HEK293 (cell line): ENCODE data around the gene SORCS3.

Experiments
- CTCF ChIA-PET: fragments of 350-600 bp; formaldehyde crosslinking; extraction: SDS; loops from one replicate; lab custom pipeline; 2021; ENCODE audit warnings: antibody characterized with exemption; lab: Yijun Ruan, JAX
- POLR2A ChIA-PET: fragments of 300-600 bp; formaldehyde crosslinking; extraction: SDS; loops from one replicate; lab custom pipeline; 2020; ENCODE audit warnings: antibody characterized with exemption, inconsistent platforms; lab: Yijun Ruan, JAX
- H3K27ac ChIP-seq: fragments of 200-500 bp; sonication (Bioruptor generic); 2 replicates; pipeline ENCODE4 v1.5.1; 2014; ENCODE audit warnings: low read depth, low read length, control low read depth, inconsistent platforms; ENCODE audit errors: extremely low read depth
- H3K36me3 ChIP-seq, 2 experiments: fragments of 200-500 bp in 1 of 2; sonication (Bioruptor generic) in 1 of 2; 1 replicate in 1 of 2; 2 replicates in 1 of 2; pipeline ENCODE4 v1.5.1; 2014 to 2017; ENCODE audit warnings: inconsistent platforms in 2 of 2, low read length in 2 of 2; ENCODE audit not compliant: control insufficient read depth in 2 of 2, insufficient read depth in 1 of 2
- H3K4me1 ChIP-seq: fragments of 200-500 bp; sonication (Bioruptor generic); 2 replicates; pipeline ENCODE4 v1.5.1; 2014; ENCODE audit warnings: mild to moderate bottlenecking, low read length, inconsistent platforms; ENCODE audit not compliant: control insufficient read depth, insufficient read depth
- H3K4me3 ChIP-seq: 2 replicates; pipeline ENCODE4 v1.5.1; 2011; ENCODE audit warnings: low read depth, mild to moderate bottlenecking, control low read depth, low read length, moderate library complexity
- H3K9me3 ChIP-seq: fragments of 200-500 bp; sonication (Bioruptor generic); 2 replicates; pipeline ENCODE4 v1.5.1; 2014; ENCODE audit warnings: low read depth, low read length, inconsistent platforms; ENCODE audit not compliant: control insufficient read depth, insufficient read depth
- EGR2 ChIP-seq: fragments of 450-650 bp; formaldehyde crosslinking; IDR thresholded peaks from 2 replicates; pipeline ENCODE4 v1.5.1; 2016; ENCODE audit warnings: low read depth, missing biosample characterization, missing genetic modification characterization
- GFI1B ChIP-seq: fragments of 450-650 bp; formaldehyde crosslinking; IDR thresholded peaks from 2 replicates; pipeline ENCODE4 v1.5.1; 2016; ENCODE audit warnings: missing biosample characterization, missing genetic modification characterization
- HOXD13 ChIP-seq: sonication (generic); formaldehyde crosslinking; IDR thresholded peaks from 2 replicates; pipeline ENCODE4 v1.8.0; 2022; ENCODE audit warnings: missing genetic modification reagents, borderline replicate concordance
- MEIS1 ChIP-seq: sonication (generic); formaldehyde crosslinking; IDR thresholded peaks from 2 replicates; pipeline ENCODE4 v1.8.1; 2022; ENCODE audit warnings: missing genetic modification reagents, mild to moderate bottlenecking, borderline replicate concordance
- REPIN1 ChIP-seq: fragments of 450-650 bp; formaldehyde crosslinking; IDR thresholded peaks from 2 replicates; pipeline ENCODE4 v1.5.1; 2017; ENCODE audit warnings: missing biosample characterization, missing genetic modification characterization, low read depth
- TCF7L2 ChIP-seq: IDR thresholded peaks from 2 replicates; pipeline ENCODE4 v1.6.1; 2011; ENCODE audit warnings: low read depth, mild to moderate bottlenecking, inconsistent platforms, low read length, moderate library complexity, borderline replicate concordance
- ZBTB7A ChIP-seq: fragments of 450-650 bp; formaldehyde crosslinking; IDR thresholded peaks from 2 replicates; pipeline ENCODE4 v1.5.1; 2016; ENCODE audit warnings: low read depth, missing biosample characterization, missing genetic modification characterization
- ZFHX2 ChIP-seq: fragments of 450-650 bp; formaldehyde crosslinking; conservative IDR thresholded peaks from 2 replicates; pipeline ENCODE4 v1.5.1; 2016; ENCODE audit warnings: missing biosample characterization, missing genetic modification characterization
- ZIC2 ChIP-seq: fragments of 450-650 bp; formaldehyde crosslinking; IDR thresholded peaks from 2 replicates; pipeline ENCODE4 v1.5.1; 2016; ENCODE audit warnings: missing biosample characterization, missing genetic modification characterization
- ZNF146 ChIP-seq: fragments of 450-650 bp; formaldehyde crosslinking; IDR thresholded peaks from 2 replicates; pipeline ENCODE4 v1.5.1; 2016; ENCODE audit warnings: missing biosample characterization, missing genetic modification characterization
- ZNF175 ChIP-seq: fragments of 450-650 bp; formaldehyde crosslinking; IDR thresholded peaks from 2 replicates; pipeline ENCODE4 v1.5.1; 2016; ENCODE audit warnings: missing biosample characterization, missing genetic modification characterization
- ZNF214 ChIP-seq: fragments of 450-650 bp; formaldehyde crosslinking; IDR thresholded peaks from 2 replicates; pipeline ENCODE4 v1.5.1; 2017; ENCODE audit warnings: missing biosample characterization, mild to moderate bottlenecking, missing genetic modification characterization, borderline replicate concordance
- ZNF394 ChIP-seq: fragments of 450-650 bp; formaldehyde crosslinking; IDR thresholded peaks from 2 replicates; pipeline ENCODE4 v1.5.1; 2016; ENCODE audit warnings: missing biosample characterization, missing genetic modification characterization, mild to moderate bottlenecking, moderate library complexity, borderline replicate concordance
- ZNF529 ChIP-seq: fragments of 450-650 bp; formaldehyde crosslinking; IDR thresholded peaks from 2 replicates; pipeline ENCODE4 v1.5.1; 2017; ENCODE audit warnings: missing genetic modification characterization, missing biosample characterization; ENCODE audit not compliant: insufficient replicate concordance
- ZNF549 ChIP-seq: fragments of 450-650 bp; IDR thresholded peaks from 2 replicates; pipeline ENCODE4 v1.5.1; 2018; ENCODE audit warnings: missing biosample characterization, missing genetic modification characterization, mild to moderate bottlenecking, inconsistent platforms, moderate library complexity
- ZNF555 ChIP-seq: fragments of 450-650 bp; formaldehyde crosslinking; conservative IDR thresholded peaks from 2 replicates; pipeline ENCODE4 v1.5.1; 2017; ENCODE audit warnings: missing biosample characterization, mild to moderate bottlenecking, missing genetic modification characterization, inconsistent platforms
- ZNF560 ChIP-seq: fragments of 450-650 bp; formaldehyde crosslinking; IDR thresholded peaks from 2 replicates; pipeline ENCODE4 v1.5.1; 2017; ENCODE audit warnings: missing biosample characterization, missing genetic modification characterization, borderline replicate concordance
- ZNF785 ChIP-seq: fragments of 450-650 bp; formaldehyde crosslinking; IDR thresholded peaks from 2 replicates; pipeline ENCODE4 v1.5.1; 2016; ENCODE audit warnings: missing biosample characterization, missing genetic modification characterization
- TF ChIP-seq, protein P1 (sequence below): fragments of 450-650 bp; formaldehyde crosslinking; IDR thresholded peaks from 2 replicates; pipeline ENCODE4 v1.5.1; 2016; ENCODE audit warnings: missing biosample characterization, missing genetic modification characterization
- TF ChIP-seq, protein P2 (sequence below): fragments of 450-650 bp; formaldehyde crosslinking; IDR thresholded peaks from 2 replicates; pipeline ENCODE4 v1.5.1; 2016; ENCODE audit warnings: missing biosample characterization, missing genetic modification characterization
- TF ChIP-seq, protein P3 (sequence below): fragments of 450-650 bp; formaldehyde crosslinking; IDR thresholded peaks from 2 replicates; pipeline ENCODE4 v1.5.1; 2017; ENCODE audit warnings: missing biosample characterization, missing genetic modification characterization
- TF ChIP-seq, protein P4 (sequence below): fragments of 450-650 bp; formaldehyde crosslinking; IDR thresholded peaks from 2 replicates; pipeline ENCODE4 v1.5.1; 2016; ENCODE audit warnings: missing biosample characterization, missing genetic modification characterization
- TF ChIP-seq, protein P5 (sequence below): fragments of 450-650 bp; formaldehyde crosslinking; IDR thresholded peaks from 2 replicates; pipeline ENCODE4 v1.5.1; 2016; ENCODE audit warnings: missing biosample characterization, missing genetic modification characterization
- TF ChIP-seq, protein P6 (sequence below): fragments of 450-650 bp; formaldehyde crosslinking; IDR thresholded peaks from 2 replicates; pipeline ENCODE4 v1.5.1; 2016; ENCODE audit warnings: missing biosample characterization, missing genetic modification characterization

Gene SORCS3

DNA sequence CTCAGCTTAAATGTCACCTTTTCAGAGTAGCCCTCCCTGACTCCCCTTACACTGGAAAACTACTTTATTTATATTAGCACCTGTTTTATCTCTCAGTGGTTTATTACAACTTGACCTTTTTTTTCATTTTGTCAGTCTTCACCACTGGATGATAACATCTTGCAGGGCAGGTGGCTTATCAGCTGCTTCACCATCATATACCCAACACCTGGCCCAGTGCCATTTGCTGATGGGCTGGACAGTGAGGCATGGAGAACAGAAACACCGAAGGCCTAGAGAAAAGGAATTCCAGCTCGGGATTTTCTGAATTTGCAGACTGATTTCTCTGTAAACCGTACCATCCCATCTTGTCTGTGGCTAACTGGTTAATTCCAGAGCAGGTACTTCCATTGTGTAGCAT lies 48.5 kb downstream of the SORCS3 start:
- H3K27ac ChIP-seq, result no peak overlapping the region
- POLR2A ChIA-PET, result no interaction called here
- no peak overlapping the region for H3K4me3 ChIP-seq
- no peaks in the 10 kb centered on the region for H3K9me3 ChIP-seq
- no peaks in the 10 kb centered on the region for H3K4me1 ChIP-seq
- CTCF ChIA-PET, result interaction anchor here (0.7 kb wide), 1 partner anchor 179 kb away, joined by 3 read pairs; no protein-coding TSS in a partner anchor
- TF ChIP-seq REPIN1 (tag by site-specific recombination) (no peak), HOXD13 (CRISPR knock-in tag) (no peak), ZNF214 (tag by site-specific recombination) (no peak), EGR2 (tag by site-specific recombination) (no peak)
- H3K36me3 ChIP-seq, result no peaks in the 10 kb centered on the region

DNA sequence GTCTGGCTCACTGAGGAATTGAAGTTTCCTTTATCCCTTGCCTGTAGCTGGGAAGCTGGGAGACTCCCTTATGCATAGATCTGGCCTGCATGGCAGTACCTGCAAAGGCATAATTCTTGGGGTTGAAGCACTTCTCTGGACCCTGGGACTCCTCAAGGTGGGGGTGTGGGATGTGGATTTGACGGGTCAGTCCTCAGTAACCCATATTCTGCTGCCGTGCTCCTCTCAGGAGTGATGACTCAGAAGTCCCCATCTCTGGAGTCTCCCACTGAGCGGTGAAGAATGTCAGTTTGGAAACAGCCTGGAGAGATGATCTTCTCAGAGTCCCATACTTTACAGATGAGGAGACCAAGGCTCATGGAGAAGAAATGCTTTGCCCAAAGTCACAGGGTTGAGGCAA lies 49.0 kb downstream of the SORCS3 start:
- Histone ChIP-seq H3K27ac (no peak overlapping the region), H3K4me1 (no peaks in the 10 kb centered on the region), H3K9me3 (no peaks in the 10 kb centered on the region), H3K4me3 (no peak overlapping the region), H3K36me3 (no peaks in the 10 kb centered on the region)
- POLR2A ChIA-PET, result no interaction called here
- CTCF ChIA-PET, result no interaction called here
- TF ChIP-seq TCF7L2 (no peak), ZNF549 (no peak)

DNA sequence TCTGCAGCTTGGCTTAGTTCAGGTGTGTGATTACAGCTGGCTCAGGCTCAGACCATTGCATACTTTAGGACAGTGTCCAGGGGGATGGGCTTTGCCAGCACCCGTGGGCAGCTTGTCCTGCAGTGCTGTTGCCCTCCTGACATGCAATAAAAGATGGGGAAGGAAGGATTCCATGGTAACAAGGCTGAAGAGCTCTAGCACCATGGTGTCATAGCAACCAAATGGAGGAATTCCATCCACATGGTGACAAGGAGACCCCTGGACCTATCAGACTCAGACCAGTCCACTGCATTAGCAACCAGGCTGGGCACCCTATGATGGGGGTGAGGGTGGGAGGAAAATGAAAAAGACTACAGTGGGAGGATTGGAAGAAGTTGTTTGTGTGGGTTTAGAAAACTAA lies 49.9 kb downstream of the SORCS3 start:
- no peak overlapping the region for H3K27ac ChIP-seq
- ChIA-PET POLR2A (no interaction called here), CTCF (no interaction called here)
- H3K9me3 ChIP-seq, result no peaks in the 10 kb centered on the region
- no peaks in the 10 kb centered on the region for H3K4me1 ChIP-seq
- TF ChIP-seq, protein P1, sequence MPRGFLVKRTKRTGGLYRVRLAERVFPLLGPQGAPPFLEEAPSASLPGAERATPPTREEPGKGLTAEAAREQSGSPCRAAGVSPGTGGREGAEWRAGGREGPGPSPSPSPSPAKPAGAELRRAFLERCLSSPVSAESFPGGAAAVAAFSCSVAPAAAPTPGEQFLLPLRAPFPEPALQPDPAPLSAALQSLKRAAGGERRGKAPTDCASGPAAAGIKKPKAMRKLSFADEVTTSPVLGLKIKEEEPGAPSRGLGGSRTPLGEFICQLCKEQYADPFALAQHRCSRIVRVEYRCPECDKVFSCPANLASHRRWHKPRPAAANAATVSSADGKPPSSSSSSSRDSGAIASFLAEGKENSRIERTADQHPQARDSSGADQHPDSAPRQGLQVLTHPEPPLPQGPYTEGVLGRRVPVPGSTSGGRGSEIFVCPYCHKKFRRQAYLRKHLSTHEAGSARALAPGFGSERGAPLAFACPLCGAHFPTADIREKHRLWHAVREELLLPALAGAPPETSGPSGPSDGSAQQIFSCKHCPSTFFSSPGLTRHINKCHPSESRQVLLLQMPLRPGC (tag by site-specific recombination), result no peak
- TF ChIP-seq ZNF175 (tag by site-specific recombination) (no peak), ZFHX2 (no peak), ZBTB7A (tag by site-specific recombination) (no peak), GFI1B (no peak), ZNF555 (tag by site-specific recombination) (no peak), MEIS1 (no peak), ZNF560 (no peak), ZIC2 (tag by site-specific recombination) (no peak), ZNF529 (tag by site-specific recombination) (no peak), ZNF146 (tag by site-specific recombination) (no peak), ZNF785 (tag by site-specific recombination) (no peak), ZNF394 (tag by site-specific recombination) (no peak)
- TF ChIP-seq, protein P2, sequence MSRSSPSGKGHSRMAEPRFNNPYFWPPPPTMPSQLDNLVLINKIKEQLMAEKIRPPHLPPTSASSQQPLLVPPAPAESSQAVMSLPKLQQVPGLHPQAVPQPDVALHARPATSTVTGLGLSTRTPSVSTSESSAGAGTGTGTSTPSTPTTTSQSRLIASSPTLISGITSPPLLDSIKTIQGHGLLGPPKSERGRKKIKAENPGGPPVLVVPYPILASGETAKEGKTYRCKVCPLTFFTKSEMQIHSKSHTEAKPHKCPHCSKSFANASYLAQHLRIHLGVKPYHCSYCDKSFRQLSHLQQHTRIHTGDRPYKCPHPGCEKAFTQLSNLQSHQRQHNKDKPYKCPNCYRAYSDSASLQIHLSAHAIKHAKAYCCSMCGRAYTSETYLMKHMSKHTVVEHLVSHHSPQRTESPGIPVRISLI, result no peak
- TF ChIP-seq, protein P3, sequence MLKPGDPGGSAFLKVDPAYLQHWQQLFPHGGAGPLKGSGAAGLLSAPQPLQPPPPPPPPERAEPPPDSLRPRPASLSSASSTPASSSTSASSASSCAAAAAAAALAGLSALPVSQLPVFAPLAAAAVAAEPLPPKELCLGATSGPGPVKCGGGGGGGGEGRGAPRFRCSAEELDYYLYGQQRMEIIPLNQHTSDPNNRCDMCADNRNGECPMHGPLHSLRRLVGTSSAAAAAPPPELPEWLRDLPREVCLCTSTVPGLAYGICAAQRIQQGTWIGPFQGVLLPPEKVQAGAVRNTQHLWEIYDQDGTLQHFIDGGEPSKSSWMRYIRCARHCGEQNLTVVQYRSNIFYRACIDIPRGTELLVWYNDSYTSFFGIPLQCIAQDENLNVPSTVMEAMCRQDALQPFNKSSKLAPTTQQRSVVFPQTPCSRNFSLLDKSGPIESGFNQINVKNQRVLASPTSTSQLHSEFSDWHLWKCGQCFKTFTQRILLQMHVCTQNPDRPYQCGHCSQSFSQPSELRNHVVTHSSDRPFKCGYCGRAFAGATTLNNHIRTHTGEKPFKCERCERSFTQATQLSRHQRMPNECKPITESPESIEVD, result no peak
- TF ChIP-seq, protein P4, sequence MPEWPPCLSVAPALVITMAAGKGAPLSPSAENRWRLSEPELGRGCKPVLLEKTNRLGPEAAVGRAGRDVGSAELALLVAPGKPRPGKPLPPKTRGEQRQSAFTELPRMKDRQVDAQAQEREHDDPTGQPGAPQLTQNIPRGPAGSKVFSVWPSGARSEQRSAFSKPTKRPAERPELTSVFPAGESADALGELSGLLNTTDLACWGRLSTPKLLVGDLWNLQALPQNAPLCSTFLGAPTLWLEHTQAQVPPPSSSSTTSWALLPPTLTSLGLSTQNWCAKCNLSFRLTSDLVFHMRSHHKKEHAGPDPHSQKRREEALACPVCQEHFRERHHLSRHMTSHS, result no peak
- TF ChIP-seq, protein P5, sequence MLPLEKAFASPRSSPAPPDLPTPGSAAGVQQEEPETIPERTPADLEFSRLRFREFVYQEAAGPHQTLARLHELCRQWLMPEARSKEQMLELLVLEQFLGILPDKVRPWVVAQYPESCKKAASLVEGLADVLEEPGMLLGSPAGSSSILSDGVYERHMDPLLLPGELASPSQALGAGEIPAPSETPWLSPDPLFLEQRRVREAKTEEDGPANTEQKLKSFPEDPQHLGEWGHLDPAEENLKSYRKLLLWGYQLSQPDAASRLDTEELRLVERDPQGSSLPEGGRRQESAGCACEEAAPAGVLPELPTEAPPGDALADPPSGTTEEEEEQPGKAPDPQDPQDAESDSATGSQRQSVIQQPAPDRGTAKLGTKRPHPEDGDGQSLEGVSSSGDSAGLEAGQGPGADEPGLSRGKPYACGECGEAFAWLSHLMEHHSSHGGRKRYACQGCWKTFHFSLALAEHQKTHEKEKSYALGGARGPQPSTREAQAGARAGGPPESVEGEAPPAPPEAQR (tag by site-specific recombination), result no peak
- TF ChIP-seq, protein P6, sequence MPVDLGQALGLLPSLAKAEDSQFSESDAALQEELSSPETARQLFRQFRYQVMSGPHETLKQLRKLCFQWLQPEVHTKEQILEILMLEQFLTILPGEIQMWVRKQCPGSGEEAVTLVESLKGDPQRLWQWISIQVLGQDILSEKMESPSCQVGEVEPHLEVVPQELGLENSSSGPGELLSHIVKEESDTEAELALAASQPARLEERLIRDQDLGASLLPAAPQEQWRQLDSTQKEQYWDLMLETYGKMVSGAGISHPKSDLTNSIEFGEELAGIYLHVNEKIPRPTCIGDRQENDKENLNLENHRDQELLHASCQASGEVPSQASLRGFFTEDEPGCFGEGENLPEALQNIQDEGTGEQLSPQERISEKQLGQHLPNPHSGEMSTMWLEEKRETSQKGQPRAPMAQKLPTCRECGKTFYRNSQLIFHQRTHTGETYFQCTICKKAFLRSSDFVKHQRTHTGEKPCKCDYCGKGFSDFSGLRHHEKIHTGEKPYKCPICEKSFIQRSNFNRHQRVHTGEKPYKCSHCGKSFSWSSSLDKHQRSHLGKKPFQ, result no peak
- no peaks in the 10 kb centered on the region for H3K36me3 ChIP-seq
- no peak overlapping the region for H3K4me3 ChIP-seq
